Neutrophil (primary cell): ENCODE results near the gene PNMA8A.

Experiments used
- H3K27ac ChIP-seq: fragments of 200-600 bp; sonication (generic); 2 replicates; pipeline ENCODE4 v1.5.1; 2016; ENCODE audit warnings: mild to moderate bottlenecking, moderate library complexity
- H3K27me3 ChIP-seq: fragments of 200-600 bp; sonication (generic); 2 replicates; pipeline ENCODE4 v1.6.0; 2016; ENCODE audit warnings: mild to moderate bottlenecking
- H3K36me3 ChIP-seq: fragments of 200-600 bp; sonication (generic); 2 replicates; pipeline ENCODE4 v1.5.1; 2017
- H3K4me1 ChIP-seq, 2 experiments: fragments of 200-600 bp in 1 of 2; sonication (generic) in 1 of 2; 1 replicate in 1 of 2; 2 replicates in 1 of 2; pipeline versions ENCODE4 v1.5.1 to v1.6.1; 2013 to 2016; ENCODE audit warnings: low read depth in 1 of 2, low read length in 1 of 2, mild to moderate bottlenecking in 1 of 2, moderate library complexity in 1 of 2; ENCODE audit not compliant: control insufficient read depth in 1 of 2, insufficient read depth in 1 of 2
- H3K4me3 ChIP-seq, 2 experiments: fragments of 200-600 bp in 1 of 2; sonication (generic) in 1 of 2; 1 replicate in 1 of 2; 2 replicates in 1 of 2; pipeline ENCODE4 v1.5.1; 2013 to 2016; ENCODE audit warnings: low read depth in 1 of 2, low read length in 1 of 2, mild to moderate bottlenecking in 1 of 2, moderate library complexity in 1 of 2
- H3K9me3 ChIP-seq: fragments of 200-600 bp; sonication (generic); 2 replicates; pipeline ENCODE4 v1.5.1; 2016
- CTCF ChIP-seq: fragments of 200-600 bp; sonication (generic); IDR thresholded peaks from 2 replicates; pipeline ENCODE4 v1.5.1; 2016; ENCODE audit warnings: antibody characterized with exemption

The PNMA8A gene

GRCh38 chr19:46514589-46515289, 43.4 kb upstream of the PNMA8A start:
- Histone ChIP-seq H3K4me3 (no peak overlapping the region), H3K36me3 (no peaks in the 10 kb centered on the region), H3K27me3 (peaks cover 32% of the 10 kb centered on the region), H3K4me1 (no peaks in the 10 kb centered on the region), H3K9me3 (no peaks in the 10 kb centered on the region), H3K27ac (no peak overlapping the region)
- TF ChIP-seq CTCF: no peak

- H3K36me3 ChIP-seq: no peaks in the 10 kb centered on the region
- H3K27me3 ChIP-seq: peaks cover 41% of the 10 kb centered on the region
- peak; percentile 64 for TF ChIP-seq CTCF
- H3K27ac ChIP-seq: no peak overlapping the region
- no peak overlapping the region for H3K4me3 ChIP-seq
- no peaks in the 10 kb centered on the region for H3K9me3 ChIP-seq
- H3K4me1 ChIP-seq: no peaks in the 10 kb centered on the region
These were observed 42.3 kb upstream of the PNMA8A start for GRCh38 chr19:46513461-46514236.

- peaks cover 48% of the 10 kb centered on the region for H3K27me3 ChIP-seq
- TF ChIP-seq CTCF: no peak
- no peaks in the 10 kb centered on the region for H3K4me1 ChIP-seq
- no peaks in the 10 kb centered on the region for H3K36me3 ChIP-seq
- no peak overlapping the region for H3K4me3 ChIP-seq
- no peaks in the 10 kb centered on the region for H3K9me3 ChIP-seq
- H3K27ac ChIP-seq: no peak overlapping the region
These were observed 39.9 kb upstream of the PNMA8A start for GRCh38 chr19:46511237-46511636.

- Histone ChIP-seq H3K4me3 (no peak overlapping the region), H3K4me1 (no peaks in the 10 kb centered on the region), H3K36me3 (no peaks in the 10 kb centered on the region), H3K27ac (no peak overlapping the region), H3K9me3 (no peaks in the 10 kb centered on the region), H3K27me3 (peaks cover 22% of the 10 kb centered on the region)
- TF ChIP-seq CTCF: no peak
These were observed 36.8 kb upstream of the PNMA8A start for GRCh38 chr19:46508206-46508605.

- no peaks in the 10 kb centered on the region for H3K9me3 ChIP-seq
- no peak overlapping the region for H3K27ac ChIP-seq
- no peaks in the 10 kb centered on the region for H3K4me1 ChIP-seq
- no peak for TF ChIP-seq CTCF
- peaks cover 32% of the 10 kb centered on the region for H3K27me3 ChIP-seq
- H3K36me3 ChIP-seq: no peaks in the 10 kb centered on the region
- H3K4me3 ChIP-seq: no peak overlapping the region
These were observed 32.6 kb upstream of the PNMA8A start for GRCh38 chr19:46503848-46504453.
